GM12878 (cell line): Measurements from ENCODE around the gene LPAR5. TPM values are rescaled to one million over a fixed set of nuclear protein-coding genes. Genes with fewer than 3 reads are reported as not detected.

Source experiments
- ATAC-seq: fragments of 200-7000 bp; cut with Tn5 transposase; 3 replicates; pipeline ENCODE4 v1.9.1; 2020; ENCODE audit warnings: mild to moderate bottlenecking, moderate library complexity
- BruUV-seq: library from RNA; stranded (reverse); fragments of 400-500 nt; replicated peaks from 2 replicates; lab custom pipeline; 2021; lab: Mats Ljungman, UMichigan
- CTCF ChIA-PET: fragments of 300-600 bp; sonication (Branson Sonifier 250); formaldehyde crosslinking; extraction: SDS; loops from one replicate; lab custom pipeline; 2021; ENCODE audit warnings: inconsistent platforms; lab: Yijun Ruan, JAX
- POLR2A ChIA-PET: fragments of 350-600 bp; formaldehyde crosslinking; extraction: SDS; loops from one replicate; lab custom pipeline; 2021; ENCODE audit warnings: inconsistent platforms; lab: Charles Lee
- RAD21 ChIA-PET: fragments of 300-600 bp; sonication (Branson Sonifier 250); formaldehyde crosslinking; loops from one replicate; lab custom pipeline; 2023; ENCODE audit warnings: antibody characterized with exemption; ENCODE audit not compliant: unreplicated experiment; lab: Charles Lee
- SMC1A ChIA-PET: fragments of 300-600 bp; sonication (Branson Sonifier 250); formaldehyde crosslinking; loops from one replicate; lab custom pipeline; 2023; ENCODE audit not compliant: unreplicated experiment, uncharacterized antibody; lab: Charles Lee
- DNase-seq: peaks from one replicate; pipeline ENCODE4 v3.0.0-alpha.2; 2011; ENCODE audit warnings: low read depth, low spot score
- FAIRE-seq: peaks from 3 replicates; lab custom pipeline; 2011; peaks lifted over from hg19 to GRCh38; lab: Jason Lieb, UNC
- H2AFZ ChIP-seq: 2 replicates; pipeline ENCODE4 v1.6.0; 2011; ENCODE audit warnings: low read depth, low read length, control low read depth; ENCODE audit not compliant: control insufficient read depth
- H3K27ac ChIP-seq: 2 replicates; pipeline ENCODE4 v1.5.1; 2011; ENCODE audit warnings: control low read depth; ENCODE audit not compliant: control insufficient read depth, insufficient read depth
- H3K27me3 ChIP-seq, 2 experiments: replicated peaks in 1 of 2; 2 replicates each; pipeline versions ENCODE4 v1.6.0 to v1.6.1; 2011; ENCODE audit warnings: low read length in 1 of 2; ENCODE audit not compliant: control insufficient read depth in 2 of 2, insufficient read depth in 2 of 2
- H3K36me3 ChIP-seq, 2 experiments: 2 replicates each; pipeline ENCODE4 v1.5.1; 2011; ENCODE audit warnings: low read length in 1 of 2; ENCODE audit not compliant: control insufficient read depth in 2 of 2, insufficient read depth in 2 of 2
- H3K4me1 ChIP-seq: 2 replicates; pipeline ENCODE4 v1.6.1; 2011; ENCODE audit warnings: mild to moderate bottlenecking, low read length, moderate library complexity, mixed read lengths; ENCODE audit not compliant: control insufficient read depth, insufficient read depth
- H3K4me2 ChIP-seq: 2 replicates; pipeline ENCODE4 v1.6.0; 2011; ENCODE audit warnings: control low read depth; ENCODE audit not compliant: control insufficient read depth, insufficient read depth
- H3K4me3 ChIP-seq: fragments of 200-600 bp; sonication (generic); 2 replicates; pipeline ENCODE4 v1.5.1; 2016
- H3K79me2 ChIP-seq: 2 replicates; pipeline ENCODE4 v1.6.0; 2011; ENCODE audit warnings: low read length; ENCODE audit not compliant: control insufficient read depth, insufficient read depth
- H3K9ac ChIP-seq: 2 replicates; pipeline ENCODE4 v1.8.0; 2011; ENCODE audit warnings: low read length, control low read depth, mixed read lengths; ENCODE audit not compliant: control insufficient read depth, insufficient read depth
- H3K9me3 ChIP-seq: replicated peaks from 3 replicates; pipeline ENCODE4 v1.5.1; 2011; ENCODE audit warnings: mild to moderate bottlenecking, low read length; ENCODE audit not compliant: control insufficient read depth, insufficient read depth
- H4K20me1 ChIP-seq: 2 replicates; pipeline ENCODE4 v1.6.0; 2011; ENCODE audit not compliant: control insufficient read depth, insufficient read depth
- BHLHE40 ChIP-seq, 2 experiments: fragments of 450-650 bp in 1 of 2; IDR thresholded peaks; 2 replicates each; pipeline ENCODE4 v1.6.1; 2011 to 2017; ENCODE audit warnings: low read depth in 2 of 2, borderline replicate concordance in 1 of 2, improper control_type of control experiment in 1 of 2, low read length in 1 of 2, mild to moderate bottlenecking in 1 of 2
- CBX5 ChIP-seq: sonication (generic); IDR thresholded peaks from 2 replicates; pipeline ENCODE4 v1.6.1; 2016; ENCODE audit warnings: low read depth, moderate library complexity, mild to moderate bottlenecking, inconsistent platforms
- CEBPB ChIP-seq, 2 experiments: fragments of 150-350 bp in 1 of 2; IDR thresholded peaks; 2 replicates each; pipeline ENCODE4 v1.6.1; 2012 to 2014; ENCODE audit warnings: low read depth in 2 of 2, low read length in 2 of 2, borderline replicate concordance in 1 of 2, inconsistent platforms in 1 of 2
- CREB1 ChIP-seq: IDR thresholded peaks from 2 replicates; pipeline ENCODE4 v1.6.1; 2012; ENCODE audit warnings: low read depth, mild to moderate bottlenecking, inconsistent platforms
- E2F4 ChIP-seq: IDR thresholded peaks from 2 replicates; pipeline ENCODE4 v1.6.1; 2012; ENCODE audit warnings: low read depth, low read length, improper control_type of control experiment
- ESRRA ChIP-seq: IDR thresholded peaks from 2 replicates; pipeline ENCODE4 v1.6.1; 2012; ENCODE audit warnings: mild to moderate bottlenecking, low read length, improper control_type of control experiment
- HDAC2 ChIP-seq: fragments of 200-600 bp; sonication (generic); IDR thresholded peaks from 2 replicates; pipeline ENCODE4 v1.6.1; 2017
- MTA3 ChIP-seq: IDR thresholded peaks from 2 replicates; pipeline ENCODE4 v1.6.1; 2012; ENCODE audit warnings: low read length, inconsistent platforms, borderline replicate concordance
- NKRF ChIP-seq: fragments of 450-650 bp; conservative IDR thresholded peaks from 2 replicates; pipeline ENCODE4 v1.6.1; 2017; ENCODE audit warnings: mild to moderate bottlenecking, moderate library complexity
- POLR2A ChIP-seq: IDR thresholded peaks from 2 replicates; pipeline ENCODE4 v1.6.1; 2011; ENCODE audit warnings: low read depth, mild to moderate bottlenecking, low read length
- RB1 ChIP-seq: fragments of 450-650 bp; formaldehyde crosslinking; IDR thresholded peaks from 2 replicates; pipeline ENCODE4 v1.6.1; 2017; ENCODE audit warnings: mild to moderate bottlenecking, borderline replicate concordance
- RBBP5 ChIP-seq: fragments of 200-600 bp; sonication (generic); conservative IDR thresholded peaks from 2 replicates; pipeline ENCODE4 v1.6.1; 2016
- RUNX3 ChIP-seq: IDR thresholded peaks from 2 replicates; pipeline ENCODE4 v1.6.1; 2012; ENCODE audit warnings: low read length, inconsistent platforms
- SMARCA5 ChIP-seq: fragments of 450-650 bp; IDR thresholded peaks from 2 replicates; pipeline ENCODE4 v1.6.1; 2017; ENCODE audit warnings: mild to moderate bottlenecking
- USF1 ChIP-seq: IDR thresholded peaks from 2 replicates; pipeline ENCODE4 v1.6.1; 2011; ENCODE audit warnings: borderline replicate concordance, low read depth, mild to moderate bottlenecking, moderate library complexity, mixed read lengths, low read length; ENCODE audit not compliant: insufficient read depth; ENCODE audit errors: extremely low read length
- YBX1 ChIP-seq: fragments of 450-650 bp; IDR thresholded peaks from 2 replicates; pipeline ENCODE4 v1.6.1; 2016; ENCODE audit warnings: antibody characterized with exemption
- ZNF592 ChIP-seq: fragments of 450-650 bp; IDR thresholded peaks from 2 replicates; pipeline ENCODE4 v1.6.1; 2017; ENCODE audit warnings: mild to moderate bottlenecking, moderate library complexity
- ZSCAN29 ChIP-seq: fragments of 450-650 bp; IDR thresholded peaks from 2 replicates; pipeline ENCODE4 v1.6.1; 2017; ENCODE audit warnings: mild to moderate bottlenecking, moderate library complexity
- WGBS: methylation state at CpG from one replicate; pipeline ENCODE4 v1.1.6; 2016; ENCODE audit warnings: low lambda C conversion rate; ENCODE audit not compliant: insufficient replicate concordance, insufficient coverage; ENCODE audit errors: missing lambda C conversion rate; 5-methylcytosine and 5-hydroxymethylcytosine counted together
- in situ Hi-C: fragments of 300-500 bp; cut with MboI; formaldehyde crosslinking; loops from 9 replicates; pipeline ENCODE4 v1.14.3; 2018; ENCODE audit warnings: mixed read lengths
- intact Hi-C: fragments of 100-400 bp; cut with micrococcal nuclease; formaldehyde crosslinking; loops from one replicate; pipeline ENCODE4 v1.14.2; 2022; ENCODE audit not compliant: unreplicated experiment
- polyA plus RNA-seq, 11 experiments: library from polyadenylated mRNA; depleted of rRNA in 4 of 11; unstranded in 6 of 11; stranded (reverse) in 5 of 11; fragments of >200 nt; fragmentation: Nextera tagmentation in 4 of 11; fragmentation: Illumina TruSeq in 1 of 11; extraction: Ambion mirVana in 4 of 11; extraction: Trizol in 1 of 11; gene quantifications; 1 replicate in 1 of 11; 2 replicates in 10 of 11; pipeline versions ENCODE4 v1.2.1 to v1.2.3, GENCODE V29; 2011 to 2016; ENCODE audit warnings: inconsistent platforms in 2 of 11, missing spikeins in 2 of 11, low read depth in 1 of 11
- total RNA-seq, 4 experiments: library from RNA; depleted of rRNA in 3 of 4; stranded (reverse); fragments of >200 nt in 3 of 4; fragmentation: Illumina TruSeq in 1 of 4; extraction: Trizol in 1 of 4; gene quantifications; 2 replicates each; pipeline versions ENCODE4 v1.2.1 to v1.2.3, GENCODE V29; 2013 to 2021

The LPAR5 gene
- total and polyA plus RNA-seq, 10 of the 15 experiments (the other 5 are each of a cell fraction or from before 2014, with no cell fraction given) = 1.3 to 7.9 (median 5.3) TPM

- TF ChIP-seq NKRF = no peak
- no peak for TF ChIP-seq RUNX3
- TF ChIP-seq POLR2A = no peak
- TF ChIP-seq BHLHE40 (IDR thresholded peaks at IDR 0.05; ENCODE audit: borderline replicate concordance in 1 of 2, low read depth in 2 of 2, low read length in 1 of 2) = no peak
- TF ChIP-seq RB1 = no peak
- TF ChIP-seq CREB1 = no peak
- TF ChIP-seq RBBP5 = no peak
- TF ChIP-seq, all 136 proteins: peak for 0
Measured at GRCh38 chr12:6676962-6677361, 41.2 kb upstream of the LPAR5 start (continued).

- no peaks in the 10 kb centered on the region for H3K27me3 ChIP-seq
- DNase-seq (no peak), ATAC-seq (no peak), FAIRE-seq (no peak)
- no peak overlapping the region for H3K27ac ChIP-seq
- H3K9ac ChIP-seq = no peak overlapping the region
- intact Hi-C loops = no loop called here
- no peaks in the 10 kb centered on the region for H3K79me2 ChIP-seq
- RAD21 ChIA-PET = no interaction called here
- no peak overlapping the region for H3K4me2 ChIP-seq
- no peaks in the 10 kb centered on the region for H4K20me1 ChIP-seq
- in situ Hi-C loops = no loop called here
- H2AFZ ChIP-seq = no peak overlapping the region
- no peaks in the 10 kb centered on the region for H3K4me1 ChIP-seq
- WGBS = 87% methylated on average over 16 of the region's 18 CpGs
- BruUV-seq = no TSS peak
- H3K4me3 ChIP-seq = no peak overlapping the region
- no peaks in the 10 kb centered on the region for H3K9me3 ChIP-seq
- peaks cover 38 to 59% of the 10 kb centered on the region in 2 experiments for H3K36me3 ChIP-seq
- SMC1A ChIA-PET = no interaction called here
- CTCF ChIA-PET = no interaction called here
- POLR2A ChIA-PET = no interaction called here
- no peak for TF ChIP-seq BHLHE40 (IDR thresholded peaks at IDR 0.05; ENCODE audit: borderline replicate concordance in 1 of 2, low read depth in 2 of 2, low read length in 1 of 2)
- no peak for TF ChIP-seq ESRRA
- no peak for TF ChIP-seq YBX1
- no peak for TF ChIP-seq E2F4
- no peak for TF ChIP-seq SMARCA5
- no peak for TF ChIP-seq USF1
- no peak for TF ChIP-seq ZNF592
- TF ChIP-seq CEBPB (IDR thresholded peaks at IDR 0.05; ENCODE audit: borderline replicate concordance in 1 of 2, low read depth in 2 of 2, low read length in 2 of 2) = no peak
- no peak for TF ChIP-seq HDAC2
- no peak for TF ChIP-seq MTA3
- no peak for TF ChIP-seq ZSCAN29
- no peak for TF ChIP-seq CBX5
Measured at GRCh38 chr12:6672143-6672542, 36.4 kb upstream of the LPAR5 start.
